COR-L47 (cell line): ENCODE data around the gene TLR6.
"Not testable (repeated sequence)": the region's sequence is repeated elsewhere in the genome, so short reads cannot be mapped to it uniquely, and the experiment has no call there.

ENCODE experiments used
- DNase-seq: peaks from one replicate; lab custom pipeline; 2025; lab: John Stamatoyannopoulos, UW

Gene TLR6

DNA sequence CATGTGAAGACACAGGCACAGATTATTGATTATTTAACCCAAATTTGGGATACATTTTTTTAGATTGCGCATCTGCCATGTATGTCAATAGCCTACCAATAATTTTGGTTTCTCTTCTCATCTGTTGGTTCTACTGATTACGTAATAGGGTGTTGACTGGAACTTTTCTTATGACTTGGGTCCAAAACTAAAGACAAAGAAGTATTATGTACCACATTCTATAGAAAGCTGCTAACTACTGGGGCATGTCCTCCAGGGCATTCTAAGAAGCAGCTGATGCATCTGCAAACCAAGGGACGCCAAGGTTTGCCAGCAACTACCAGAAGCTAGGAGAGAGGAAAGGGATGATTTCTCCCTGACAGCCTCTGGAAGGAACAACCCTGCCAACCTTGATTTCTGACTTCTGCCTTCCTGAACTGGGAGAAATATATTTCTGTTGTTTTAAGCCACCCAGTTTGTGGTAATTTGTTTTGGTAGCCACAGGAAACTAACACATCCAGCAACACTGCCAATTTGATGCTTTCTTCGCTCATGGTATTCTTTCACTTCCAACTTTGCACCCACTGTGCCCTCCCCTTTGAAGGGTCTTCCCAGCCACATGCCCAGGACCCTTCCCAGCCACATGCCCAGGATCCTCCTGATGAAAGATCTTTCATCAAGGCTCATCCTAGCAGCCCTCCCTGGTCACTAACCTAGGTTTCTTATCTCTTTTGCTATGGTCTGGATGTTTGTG, 36.1 kb downstream of the TLR6 start:
- no peak for DNase-seq

DNA sequence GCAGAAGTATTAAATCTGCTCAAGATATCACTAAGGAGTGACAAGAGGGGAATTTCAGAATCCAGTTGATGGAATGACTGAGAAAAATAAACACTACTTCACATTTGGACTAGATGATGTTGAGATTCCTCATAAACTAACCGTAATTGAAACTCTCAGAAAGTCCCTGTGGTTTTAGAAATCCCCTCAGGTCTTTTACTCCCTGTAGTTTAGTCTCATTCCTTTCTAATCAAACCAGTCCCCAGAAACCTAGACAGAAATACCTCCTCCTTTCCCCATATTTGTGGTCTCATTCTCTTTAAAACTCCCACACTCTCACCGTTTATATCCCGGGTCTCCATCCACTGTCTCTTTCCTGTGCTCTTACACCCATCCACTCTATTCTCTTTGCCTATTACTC, 37.0 kb downstream of the TLR6 start:
- DNase-seq, result no peak

DNA sequence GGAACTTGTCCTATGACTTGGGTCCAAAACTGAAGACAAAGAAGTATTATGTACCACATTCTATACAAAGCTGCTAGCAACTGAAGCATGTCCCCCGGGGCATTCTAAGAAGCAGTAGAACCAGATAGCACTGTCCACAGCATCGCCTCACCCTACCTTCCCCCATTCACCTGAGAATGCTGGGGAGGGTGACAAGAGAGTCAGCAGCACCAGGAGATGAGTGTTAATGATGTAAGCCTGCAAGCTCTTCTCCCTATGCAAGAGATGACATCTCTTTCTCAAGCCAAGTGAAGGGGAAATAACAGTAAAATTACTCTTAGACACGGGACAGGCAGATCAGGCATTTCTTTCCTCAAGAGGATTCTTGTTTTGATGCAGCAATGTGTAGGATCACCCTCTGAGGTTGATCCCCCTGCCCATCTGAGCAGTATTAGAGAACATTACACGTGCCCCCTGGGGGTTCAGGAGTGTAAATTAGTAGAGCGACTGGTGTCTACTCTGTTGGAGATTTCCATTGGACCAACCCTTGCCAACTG, 38.1 kb downstream of the TLR6 start:
- DNase-seq, result no peak

DNA sequence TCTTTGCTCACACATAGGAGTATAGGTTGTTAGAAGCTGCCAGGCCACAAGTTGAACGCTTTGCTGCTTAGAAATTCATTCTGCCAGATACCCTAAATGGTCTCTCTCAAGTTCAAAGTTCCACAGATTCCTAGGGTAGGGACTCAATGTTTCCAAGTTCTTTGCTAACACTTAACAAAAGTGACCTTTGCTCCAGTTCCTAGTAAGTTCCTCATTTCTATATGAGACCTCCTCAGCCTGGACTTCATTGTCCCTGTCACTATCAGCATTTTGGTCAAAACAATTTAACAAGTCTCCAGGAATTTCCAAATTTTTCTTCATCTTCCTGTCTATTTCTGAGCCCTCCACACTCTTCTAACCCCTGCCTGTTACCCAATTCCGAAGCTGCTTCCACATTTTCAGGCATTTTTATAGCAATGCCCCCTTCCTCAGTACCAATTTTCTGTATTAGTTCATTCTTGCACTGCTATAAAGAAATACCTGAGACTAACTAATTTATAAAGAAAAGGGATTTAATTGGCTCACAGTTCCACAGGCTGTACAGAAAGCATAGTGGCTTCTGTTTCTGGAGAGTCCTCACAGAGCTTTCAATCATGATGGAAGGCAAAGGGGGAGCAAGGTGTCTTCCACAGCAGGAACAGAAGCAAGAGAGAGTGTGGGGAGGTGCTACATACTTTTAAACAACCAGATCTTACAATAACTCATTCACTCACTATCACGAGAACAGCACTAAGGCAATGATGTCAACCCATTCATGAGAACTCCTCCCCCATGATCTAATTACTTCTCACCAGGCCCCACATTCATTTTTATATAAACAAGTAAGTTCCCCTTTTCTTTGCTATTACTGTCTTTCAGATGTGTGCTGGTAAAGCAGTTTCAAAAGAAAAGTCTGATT, 40.5 kb downstream of the TLR6 start:
- no peak for DNase-seq

DNA sequence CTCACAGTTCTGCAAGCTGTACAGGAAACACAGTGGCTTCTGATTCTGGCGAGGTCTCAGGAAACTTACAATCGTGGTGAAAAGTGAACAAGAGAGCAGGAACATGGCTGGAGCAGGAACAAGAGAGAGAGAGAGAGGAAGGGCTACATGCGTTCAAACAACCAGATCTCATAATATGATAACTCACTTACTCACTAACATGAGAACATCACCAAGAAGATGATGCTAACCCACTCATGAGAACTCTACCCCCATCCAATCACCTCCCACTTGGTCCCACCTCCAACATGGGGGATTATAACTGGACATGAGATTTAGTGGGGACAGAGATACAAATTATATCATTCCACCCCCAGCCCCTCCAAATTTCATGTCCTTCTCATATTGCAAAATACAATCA, 42.2 kb downstream of the TLR6 start:
- no peak for DNase-seq

DNA sequence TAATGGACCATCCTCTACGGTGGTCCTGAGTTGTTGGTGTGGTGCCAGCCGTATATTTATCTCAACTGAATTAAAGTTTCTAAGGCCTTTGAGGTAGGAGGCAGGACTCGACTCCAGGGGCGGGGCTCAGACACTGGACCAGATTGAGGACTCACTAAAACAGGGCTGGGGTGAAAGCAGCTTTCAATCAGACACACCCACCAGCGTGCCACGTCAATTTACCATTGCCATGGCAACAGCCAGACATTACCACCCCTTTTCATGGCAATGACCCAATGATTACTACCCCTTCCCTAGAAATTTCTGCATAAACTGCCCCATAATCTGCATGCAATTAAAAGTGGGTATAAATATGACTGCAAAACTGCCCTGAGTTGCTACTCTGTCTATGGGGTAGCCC, 45.3 kb downstream of the TLR6 start:
- no peak for DNase-seq

DNA sequence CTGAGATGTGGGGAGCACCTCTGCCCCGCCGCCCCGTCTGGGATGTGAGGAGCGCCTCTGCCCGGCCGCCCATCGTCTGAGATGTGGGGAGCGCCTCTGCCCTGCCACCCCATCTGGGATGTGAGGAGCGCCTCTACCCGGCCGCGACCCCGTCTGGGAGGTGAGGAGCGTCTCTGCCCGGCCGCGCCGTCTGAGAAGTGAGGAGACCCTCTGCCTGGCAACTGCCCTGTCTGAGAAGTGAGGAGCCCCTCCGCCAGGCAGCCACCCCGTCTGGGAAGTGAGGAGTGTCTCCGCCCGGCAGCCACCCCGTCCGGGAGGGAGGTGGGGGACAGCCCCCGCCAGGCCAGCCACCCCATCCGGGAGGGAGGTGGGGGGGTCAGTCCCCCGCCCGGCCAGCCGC, 49.2 kb downstream of the TLR6 start:
- not testable (repeated sequence) for DNase-seq

DNA sequence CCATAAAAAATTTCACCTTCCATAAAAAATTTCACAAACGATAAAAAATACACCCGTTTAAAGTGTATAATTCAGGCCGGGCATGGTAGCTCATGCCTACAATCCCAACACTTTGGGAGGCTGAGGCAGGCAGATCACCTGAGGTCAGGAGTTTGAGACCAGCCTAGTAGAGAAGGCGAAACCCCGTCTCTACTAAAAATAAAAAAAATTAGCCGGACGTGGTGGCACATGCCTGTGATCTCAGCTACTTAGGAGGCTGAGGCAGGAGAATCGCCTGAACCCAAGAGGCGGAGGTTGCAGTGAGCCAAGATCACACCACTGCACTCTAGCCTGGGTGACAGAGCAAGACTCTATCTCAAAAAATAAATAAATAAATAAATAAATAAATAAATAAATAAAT, 50.4 kb downstream of the TLR6 start:
- not testable (repeated sequence) for DNase-seq

DNA sequence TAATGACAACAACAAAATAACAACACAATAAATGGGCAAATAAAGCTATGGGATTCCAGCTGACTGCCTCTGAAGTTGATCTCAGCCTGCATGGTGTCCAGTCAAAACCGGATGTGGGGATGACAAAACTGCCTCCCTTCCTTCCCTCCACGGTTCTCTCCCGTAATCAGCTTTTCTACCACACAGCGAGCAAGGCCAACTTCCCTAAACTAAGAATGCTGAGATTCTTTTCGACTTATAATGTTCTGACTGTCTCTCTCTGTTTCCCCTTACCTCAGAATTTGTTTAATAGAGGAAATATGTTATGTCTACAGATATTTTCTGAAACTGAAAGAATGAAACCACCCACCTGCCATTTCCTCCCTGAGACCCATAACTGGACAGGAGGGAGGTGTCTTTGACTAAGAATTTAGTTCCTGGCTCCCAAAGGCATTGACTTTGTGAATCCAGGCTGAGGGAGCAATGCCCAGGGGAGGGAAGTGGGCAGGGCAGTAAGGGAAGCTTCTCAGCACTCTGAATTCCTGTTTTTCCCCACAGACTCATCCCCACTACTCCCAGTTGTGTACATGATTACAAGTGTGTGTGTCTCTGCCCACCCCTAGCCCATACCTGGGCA, 51.0 kb downstream of the TLR6 start:
- no peak for DNase-seq

DNA sequence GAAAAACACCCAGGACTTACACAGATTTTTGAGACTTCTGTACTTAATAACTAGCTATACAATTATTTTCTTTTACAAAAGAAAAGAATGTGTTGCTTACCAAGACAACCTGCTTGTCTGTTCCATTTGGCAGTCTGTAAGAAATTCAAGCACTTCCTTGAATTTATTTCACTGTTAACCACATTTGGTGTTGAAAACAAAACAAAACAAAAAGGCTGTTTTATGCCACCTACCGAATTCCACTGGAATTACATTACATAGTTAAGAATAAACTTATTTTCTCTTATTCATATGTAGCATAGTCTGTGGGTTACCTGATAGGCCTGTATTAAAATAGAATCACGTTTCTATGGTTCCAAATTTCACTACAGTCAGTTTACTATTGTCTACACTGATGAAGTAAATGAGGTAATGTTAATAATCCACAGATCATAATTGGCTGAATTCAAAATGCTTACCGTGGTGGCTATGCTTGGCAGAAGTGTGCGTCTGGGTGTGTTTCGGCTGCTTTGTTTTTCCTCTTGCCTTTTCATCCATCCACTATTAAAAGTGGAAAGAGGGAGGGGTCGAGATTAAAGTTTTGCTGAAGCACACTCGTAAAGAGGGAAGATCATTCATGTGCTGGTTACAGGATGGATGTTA, 51.8 kb downstream of the TLR6 start, which contains the start of gene TLR1:
Gene TLR1, minus strand, starts transcription at position 138 of the 642 bp plus-strand sequence. CDS start 5,960 bp downstream, outside the sequence.
- DNase-seq, result no peak

DNA sequence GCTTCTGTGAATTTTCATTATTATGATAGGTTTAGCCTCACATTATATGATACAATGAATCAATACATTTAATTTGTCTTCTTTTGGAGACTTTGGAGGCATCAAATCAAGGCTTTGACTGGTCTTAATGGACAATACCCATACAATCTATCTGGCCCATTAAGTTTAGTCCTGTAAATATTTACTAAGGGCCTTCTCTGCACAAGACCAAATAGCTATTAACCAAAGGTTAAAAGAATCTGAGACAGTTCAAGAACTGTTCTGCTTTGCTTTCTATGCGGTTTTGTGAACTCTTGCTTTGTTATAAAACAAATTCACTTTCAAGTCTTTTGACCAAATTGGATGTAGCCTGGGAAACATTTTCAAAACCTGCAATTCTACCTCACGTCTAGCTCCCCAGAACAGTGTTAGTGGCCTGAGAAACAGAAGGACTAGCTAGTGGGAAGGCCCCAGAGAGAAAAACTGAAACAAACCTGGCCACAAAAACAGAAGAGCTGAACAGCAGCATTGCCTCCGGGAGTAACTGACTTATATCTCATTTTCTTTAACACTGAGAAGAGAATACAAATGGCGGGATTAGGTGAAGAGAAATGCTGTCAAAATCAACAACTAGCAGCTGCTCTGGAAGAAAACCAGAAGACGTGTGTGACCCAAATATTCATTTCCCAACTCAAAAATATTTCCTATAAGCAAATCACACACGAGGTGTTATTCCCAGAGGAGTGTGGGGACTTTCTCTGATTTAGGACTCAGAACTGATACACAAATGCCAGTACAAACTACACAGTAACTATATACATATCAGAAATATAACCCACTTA, 52.6 kb downstream of the TLR6 start:
- no peak for DNase-seq

DNA sequence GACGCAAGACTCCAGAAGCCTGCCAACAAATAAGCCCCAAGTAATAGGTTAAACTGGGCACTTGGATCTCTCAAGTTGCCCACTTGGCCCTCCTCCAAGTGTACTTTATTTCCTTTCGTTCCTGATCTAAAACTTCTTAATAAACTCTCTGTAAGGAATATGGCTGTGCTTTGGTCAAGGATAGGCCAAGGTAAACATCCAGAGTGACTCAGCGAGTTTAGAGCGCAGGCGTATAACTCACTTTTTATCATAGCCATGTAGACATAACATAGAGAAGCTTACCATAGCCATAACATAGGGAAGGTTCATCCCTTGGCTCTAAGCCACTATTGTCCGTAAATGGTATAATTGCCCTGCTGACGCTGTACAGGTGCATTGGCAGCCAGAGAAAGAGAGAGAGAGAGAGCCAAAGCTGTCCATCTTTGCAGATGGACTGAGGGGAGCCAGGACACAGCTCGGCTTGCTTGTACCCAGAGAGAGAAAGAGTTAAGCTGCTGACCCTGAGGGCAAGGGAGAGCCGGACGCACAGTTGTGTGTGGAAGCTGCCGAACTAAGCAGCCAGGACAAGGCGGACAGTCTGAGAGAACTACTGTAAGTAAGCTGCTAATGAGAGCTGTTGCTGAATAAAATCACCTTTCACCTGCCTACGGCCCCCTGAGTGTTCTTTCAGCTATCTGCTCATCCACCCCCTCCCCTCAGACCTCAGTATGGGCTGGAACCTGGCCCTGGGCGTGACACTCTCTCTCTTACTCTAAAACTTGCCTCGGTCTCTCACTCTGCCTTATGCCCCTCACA, 53.9 kb downstream of the TLR6 start:
- no peak for DNase-seq

DNA sequence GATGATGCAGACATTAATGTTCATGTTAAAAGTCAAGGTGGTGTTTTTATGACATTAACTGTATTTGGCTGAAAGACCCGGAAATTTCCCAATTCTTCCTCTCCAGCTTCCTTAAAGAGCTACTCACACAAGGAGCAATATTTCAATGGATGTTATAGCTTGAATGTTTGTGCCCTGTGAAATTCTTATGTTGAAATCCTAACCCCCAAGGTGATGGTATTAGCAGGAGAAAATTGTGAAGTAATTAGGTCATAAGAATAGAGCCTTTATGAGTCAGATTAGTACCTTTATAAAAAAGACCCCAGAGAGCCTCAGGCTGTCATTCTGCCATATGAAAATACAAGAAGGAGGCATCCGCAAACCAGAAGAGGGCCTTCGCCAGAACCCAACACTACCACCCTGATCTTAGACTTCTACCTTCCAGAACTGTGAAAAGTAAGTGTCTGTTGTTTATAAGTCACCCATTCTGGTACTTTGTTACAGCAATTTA, 55.6 kb downstream of the TLR6 start:
- no peak for DNase-seq

DNA sequence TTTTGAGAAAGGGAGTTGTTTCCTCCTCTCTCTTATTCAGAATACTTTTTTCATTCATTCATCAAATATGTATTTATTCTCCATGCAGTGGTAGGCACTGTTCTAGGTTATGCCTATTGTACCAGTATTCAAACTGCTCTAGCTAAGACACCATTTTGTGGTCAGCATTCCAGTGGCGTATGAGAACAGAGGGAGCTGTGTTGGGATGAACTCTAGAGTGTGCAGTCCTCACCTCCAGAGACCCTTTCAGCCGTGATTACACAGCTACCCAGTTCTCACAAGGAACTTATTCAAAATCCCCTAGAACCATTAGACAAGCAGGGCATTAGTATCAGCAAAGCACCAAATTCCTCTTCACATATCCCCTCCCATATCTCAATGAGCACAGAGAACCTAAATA, 56.3 kb downstream of the TLR6 start:
- DNase-seq, result no peak

DNA sequence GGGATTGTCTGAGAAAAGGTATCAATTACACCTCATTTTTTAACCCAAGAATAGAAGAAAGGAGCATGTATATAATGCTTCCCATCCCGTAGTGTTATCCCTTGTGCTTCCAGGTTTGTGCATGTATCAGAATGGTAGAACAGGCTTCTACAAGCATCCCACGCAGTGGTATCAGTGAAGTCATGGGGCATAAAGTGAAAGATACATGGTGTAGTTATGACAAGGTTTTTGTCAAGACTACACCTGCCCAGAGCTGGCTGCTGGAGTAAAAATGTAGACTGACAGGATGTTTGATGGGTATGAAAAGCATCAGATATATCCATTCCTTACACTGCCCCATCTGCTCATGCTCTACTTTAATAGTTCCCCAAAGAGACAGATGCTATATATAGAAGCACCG, 61.5 kb downstream of the TLR6 start:
- no peak for DNase-seq

DNA sequence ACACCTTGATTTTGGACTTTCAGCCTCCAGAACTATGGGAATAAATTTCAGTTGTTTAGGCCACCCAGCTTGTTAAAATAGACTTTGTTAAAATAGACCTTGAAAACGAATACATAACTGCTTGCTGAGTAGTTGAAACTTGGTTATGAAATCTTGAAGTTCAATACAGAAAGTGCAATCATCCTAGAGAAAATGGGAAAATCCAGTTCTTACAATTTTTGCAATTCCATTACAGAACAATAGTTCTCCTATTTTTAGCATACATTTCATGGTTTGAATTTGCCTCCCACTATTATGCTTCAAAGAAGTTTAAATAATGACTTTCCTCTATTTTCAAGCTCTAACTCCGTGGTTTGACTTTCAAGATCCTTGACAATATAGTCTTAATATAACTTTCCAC, 62.6 kb downstream of the TLR6 start:
- DNase-seq, result no peak

DNA sequence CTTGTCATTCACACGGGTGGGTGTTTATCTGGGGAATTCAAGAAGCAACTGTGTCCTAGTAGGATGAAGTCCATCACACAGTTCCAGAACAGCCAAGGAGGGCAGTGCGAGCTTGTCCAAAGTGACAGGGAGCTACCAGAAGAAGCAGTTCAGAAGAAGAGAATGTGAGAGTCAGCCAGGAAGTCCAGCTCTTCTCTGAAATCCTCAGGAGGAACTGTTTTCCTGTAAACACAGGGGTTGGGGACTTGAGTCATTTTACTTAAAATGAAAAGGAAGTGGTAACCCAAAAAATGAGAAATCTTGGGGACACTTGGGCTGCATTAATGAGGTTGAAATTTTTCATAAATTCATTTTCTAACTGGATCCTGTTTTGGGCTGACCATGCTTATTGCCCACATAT, 65.6 kb downstream of the TLR6 start:
- DNase-seq, result no peak

DNA sequence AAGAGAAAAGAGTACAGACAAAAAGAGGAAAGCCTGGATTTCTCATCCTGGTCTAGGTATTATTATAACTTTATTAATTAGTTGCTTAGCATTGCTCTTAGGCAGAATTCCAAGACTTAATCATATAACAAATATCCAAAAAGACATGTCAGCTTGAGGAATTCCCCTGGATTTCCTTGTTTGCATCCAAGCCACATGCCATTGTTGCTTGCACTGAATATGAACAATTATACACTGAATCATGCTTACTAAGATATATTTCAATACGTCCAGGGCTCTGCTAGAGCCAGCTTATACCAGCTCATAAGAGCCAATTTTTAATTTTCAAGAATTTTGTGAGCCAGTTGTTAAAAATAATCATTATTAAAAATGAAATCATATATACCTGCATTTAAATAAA, 68.3 kb downstream of the TLR6 start:
- DNase-seq, result no peak

DNA sequence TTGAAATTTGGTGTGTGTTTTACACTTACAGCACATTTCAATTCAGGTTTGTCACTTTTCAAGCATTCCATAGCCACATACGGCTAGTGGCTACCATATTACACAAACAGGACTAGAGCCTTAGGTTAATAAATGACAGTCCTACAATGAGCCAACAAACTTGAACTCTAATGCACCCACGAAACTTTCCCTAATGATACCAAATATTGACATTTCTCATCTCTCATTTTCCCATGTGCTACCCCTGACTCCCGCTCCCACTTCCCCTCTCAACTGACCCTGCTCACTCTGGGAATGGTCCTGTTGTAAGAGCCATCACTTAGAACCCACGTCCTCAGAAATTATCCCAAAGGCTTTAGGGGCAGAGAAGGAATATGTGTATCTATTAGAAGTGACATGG, 68.9 kb downstream of the TLR6 start:
- DNase-seq, result no peak

DNA sequence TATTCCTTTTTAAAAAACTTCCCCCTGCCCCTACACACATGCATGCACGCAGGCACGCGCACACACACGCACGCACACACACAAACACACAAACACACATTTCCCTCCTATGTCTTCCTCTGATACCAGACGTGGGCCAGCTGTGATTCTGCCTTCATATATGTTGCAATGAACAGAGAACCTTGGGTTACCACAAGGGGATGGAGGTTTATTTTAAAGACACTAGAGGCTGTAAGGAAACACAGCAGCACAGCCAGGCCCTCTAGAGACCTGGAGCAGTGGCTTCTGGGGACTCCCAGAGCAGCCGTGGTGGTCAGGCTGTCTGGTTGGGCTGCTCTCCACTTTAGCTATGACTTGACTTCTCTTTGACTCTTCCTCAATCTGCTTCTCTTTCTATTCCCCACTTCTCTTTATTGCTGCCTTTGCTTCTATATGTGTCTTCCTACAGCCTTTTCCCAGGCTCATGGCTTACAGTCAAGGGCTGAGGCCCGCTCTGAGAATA, 70.7 kb downstream of the TLR6 start:
- no peak for DNase-seq
